Stimulated activated naive CD4-positive, alpha-beta T cell (primary cell): ENCODE measurements around the gene CDC42SE1.
A peak's percentile ranks its signal among the peaks of the same experiment; 100 is the strongest.
"Not testable (repeated sequence)": the region's sequence is repeated elsewhere in the genome, so short reads cannot be mapped to it uniquely, and the experiment has no call there.

Source experiments
- DNase-seq, 6 experiments: peaks; one replicate each; lab custom pipeline; 2025; lab: John Stamatoyannopoulos, UW

CDC42SE1 gene, protein sequence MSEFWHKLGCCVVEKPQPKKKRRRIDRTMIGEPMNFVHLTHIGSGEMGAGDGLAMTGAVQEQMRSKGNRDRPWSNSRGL

GRCh38 chr1:151059109-151060006, at the start of gene CDC42SE1:
CDC42SE1 (minus strand) TSS chr1:151059622; CDS start chr1:151055730, 3,892 bp downstream.
- DNase-seq = peak; percentile 64 to 81 (median 71)

DNA sequence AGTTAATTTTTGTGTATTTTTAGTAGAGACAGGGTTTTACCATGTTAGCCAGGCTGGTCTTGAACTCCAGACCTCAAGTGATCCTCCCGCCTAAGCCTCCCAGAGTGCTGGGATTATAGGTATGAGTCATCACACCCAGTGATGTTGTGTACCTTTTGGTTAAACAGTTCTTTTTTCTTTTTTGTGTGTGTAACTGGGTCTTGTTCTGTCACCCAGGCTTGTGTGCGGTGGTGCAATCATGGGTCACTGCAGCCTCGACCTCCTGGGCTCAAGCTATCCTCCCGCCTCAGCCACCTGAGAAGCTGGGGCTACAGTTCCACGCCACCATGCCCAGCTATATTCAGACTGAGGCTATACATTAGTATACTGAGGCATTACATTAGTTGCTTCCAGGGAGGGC, 48.9 kb upstream of the CDC42SE1 start:
- DNase-seq = no peak

DNA sequence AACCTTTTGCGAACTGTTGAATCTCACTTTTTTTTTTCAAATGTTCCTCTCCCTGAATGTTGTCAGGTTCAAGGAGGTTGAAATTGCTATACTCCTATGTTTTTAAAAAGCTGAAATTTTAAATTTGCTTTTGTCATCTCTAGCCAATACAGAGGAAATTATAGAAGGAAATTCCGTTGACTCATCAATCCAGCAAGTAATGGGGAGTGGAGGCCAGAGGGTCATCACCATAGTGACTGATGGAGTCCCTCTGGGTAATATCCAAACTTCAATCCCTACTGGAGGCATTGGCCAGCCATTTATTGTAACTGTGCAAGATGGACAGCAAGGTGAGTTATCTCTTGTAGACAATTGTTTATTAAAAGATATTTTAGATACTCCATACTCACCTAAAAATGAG, 47.5 kb upstream of the CDC42SE1 start:
- no peak for DNase-seq

DNA sequence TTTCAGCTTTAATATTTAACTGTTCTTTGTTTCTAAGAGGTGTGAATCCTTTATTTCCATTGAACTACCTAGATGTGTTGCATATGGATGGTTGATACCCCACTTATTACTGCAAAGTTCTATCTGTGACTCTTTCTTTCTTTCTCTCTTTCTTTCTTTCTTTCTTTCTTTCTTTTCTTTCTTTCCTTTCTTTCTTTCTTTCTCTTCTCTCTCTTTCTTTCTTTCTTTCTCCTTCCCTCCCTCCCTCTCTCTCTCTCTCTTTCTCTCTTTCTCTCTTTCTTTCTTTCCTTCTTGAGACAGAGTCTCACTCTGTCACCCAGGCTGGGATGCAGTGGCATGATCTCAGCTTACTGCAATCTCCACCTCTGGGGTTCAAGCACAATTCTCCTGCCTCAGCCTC, 45.2 kb upstream of the CDC42SE1 start:
- no peak for DNase-seq

- DNase-seq = no peak
These were observed 38.7 kb upstream of the CDC42SE1 start for GRCh38 chr1:151098126-151098525.

DNA sequence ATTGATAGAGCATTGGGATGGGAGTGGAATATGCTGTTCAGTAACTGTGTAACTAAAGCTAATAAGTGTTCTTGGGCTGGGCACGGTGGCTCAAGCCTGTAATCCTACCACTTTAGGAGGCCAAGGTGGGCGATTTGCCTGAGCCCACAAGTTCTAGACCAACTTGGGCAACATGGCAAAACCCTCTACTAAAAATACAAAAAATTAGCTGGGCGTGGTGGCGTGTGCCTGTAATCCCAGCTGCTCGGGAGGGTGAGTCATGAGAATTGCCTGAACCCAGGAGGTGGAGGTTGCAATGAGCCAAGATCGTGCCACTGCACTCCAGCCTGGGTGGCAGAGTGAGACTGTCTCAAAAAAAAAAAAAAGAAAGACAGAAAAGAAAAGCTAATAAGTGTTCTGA, 38.0 kb upstream of the CDC42SE1 start:
- not testable (repeated sequence) for DNase-seq

- no peak for DNase-seq
These were observed 26.6 kb upstream of the CDC42SE1 start for GRCh38 chr1:151085953-151086559.

DNA sequence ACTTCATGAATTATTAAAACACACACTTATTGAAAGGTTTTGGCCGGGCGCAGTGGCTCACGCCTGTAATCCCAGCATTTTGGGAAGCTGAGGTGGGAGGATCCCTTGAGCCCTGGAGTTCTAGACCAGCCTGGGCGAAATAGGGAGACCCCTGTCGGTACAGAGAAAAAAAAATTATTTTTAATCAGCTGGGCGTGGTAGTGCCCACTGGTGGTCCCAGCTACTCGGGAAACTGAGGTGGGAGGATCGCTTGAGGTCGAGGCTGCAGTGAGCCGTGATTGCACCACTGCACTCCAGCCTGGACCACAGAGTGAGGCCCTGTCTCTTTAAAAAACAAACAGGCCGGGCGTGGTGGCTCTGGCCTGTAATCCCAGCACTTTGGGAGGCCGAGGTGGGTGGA, 12.8 kb upstream of the CDC42SE1 start:
- no peak for DNase-seq

DNA sequence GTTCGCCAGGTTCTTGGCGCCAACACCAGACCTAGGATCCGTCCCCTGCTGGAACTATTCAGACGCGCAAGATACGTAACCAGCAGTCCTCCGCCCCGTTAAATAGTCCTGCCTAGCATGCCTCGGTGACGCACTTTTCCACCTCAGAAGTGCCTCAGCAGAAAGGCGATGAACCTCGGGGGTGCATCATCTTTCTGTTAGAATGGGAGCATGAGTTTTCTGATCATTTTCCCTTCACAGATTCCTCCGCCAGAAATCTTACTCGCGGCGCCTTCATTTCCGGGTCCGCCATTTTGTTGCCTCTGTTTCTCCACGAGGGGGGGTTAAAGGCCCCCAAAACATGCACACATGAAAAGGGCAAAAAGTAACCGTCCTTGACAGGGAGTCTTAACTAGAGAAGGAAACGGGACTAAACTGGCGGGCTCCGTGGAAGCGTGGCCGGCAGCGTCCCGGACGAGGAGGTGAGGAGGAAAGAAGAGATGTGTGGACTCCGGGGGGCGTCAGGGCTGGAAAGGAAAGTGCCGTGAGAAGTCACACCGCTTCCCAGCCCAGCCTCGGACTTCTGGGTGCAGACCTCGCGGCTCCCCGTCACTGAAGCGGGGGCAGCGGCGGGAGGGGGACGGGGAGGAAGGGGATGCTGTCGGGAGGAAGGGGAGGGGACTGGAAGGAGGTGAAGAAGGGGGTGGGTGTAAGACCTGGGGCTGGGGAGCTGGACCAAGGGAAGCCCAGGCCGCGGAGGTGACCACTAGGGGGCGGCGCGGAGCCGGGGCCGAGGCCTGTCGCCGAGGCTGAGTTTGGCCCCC, 11.3 kb upstream of the CDC42SE1 start, which contains the start of gene GABPB2:
TSS of gene GABPB2 (plus strand) at position 288 of the 803 bp plus-strand sequence. CDS start 17,429 bp downstream, outside the sequence.
- peak; percentile 81 to 91 (median 88) for DNase-seq

DNA sequence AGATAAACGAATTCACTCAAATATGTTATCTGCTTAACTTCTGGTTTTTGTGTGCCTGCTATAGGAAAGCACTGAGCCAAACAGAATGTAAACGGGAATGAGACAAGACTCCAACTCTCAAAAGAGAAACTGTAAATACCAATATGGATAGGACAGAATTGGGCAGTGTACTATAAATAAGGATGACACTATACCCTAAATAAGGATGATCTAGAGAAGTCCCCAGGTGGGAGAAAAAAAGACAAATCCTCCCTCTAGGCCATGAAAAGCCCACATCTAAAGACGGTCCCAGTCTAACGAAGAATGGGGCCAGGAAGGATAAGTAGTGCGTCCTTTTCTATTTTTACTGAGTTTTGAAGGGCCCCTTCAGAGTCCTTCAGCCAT, 9.7 kb upstream of the CDC42SE1 start:
- no peak for DNase-seq

DNA sequence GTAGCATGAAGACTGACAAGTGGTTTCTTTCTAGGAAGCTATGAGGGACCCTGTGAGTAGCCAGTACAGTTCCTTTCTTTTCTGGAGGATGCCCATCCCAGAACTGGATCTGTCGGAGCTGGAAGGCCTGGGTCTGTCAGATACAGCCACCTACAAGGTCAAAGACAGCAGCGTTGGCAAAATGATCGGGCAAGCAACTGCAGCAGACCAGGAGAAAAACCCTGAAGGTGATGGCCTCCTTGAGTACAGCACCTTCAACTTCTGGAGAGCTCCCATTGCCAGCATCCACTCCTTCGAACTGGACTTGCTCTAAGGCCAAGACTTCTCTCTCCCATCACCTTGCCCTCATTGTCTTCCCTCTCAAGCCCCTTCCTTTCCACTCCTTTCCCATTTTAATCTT, 7.8 kb upstream of the CDC42SE1 start:
- no peak for DNase-seq

DNA sequence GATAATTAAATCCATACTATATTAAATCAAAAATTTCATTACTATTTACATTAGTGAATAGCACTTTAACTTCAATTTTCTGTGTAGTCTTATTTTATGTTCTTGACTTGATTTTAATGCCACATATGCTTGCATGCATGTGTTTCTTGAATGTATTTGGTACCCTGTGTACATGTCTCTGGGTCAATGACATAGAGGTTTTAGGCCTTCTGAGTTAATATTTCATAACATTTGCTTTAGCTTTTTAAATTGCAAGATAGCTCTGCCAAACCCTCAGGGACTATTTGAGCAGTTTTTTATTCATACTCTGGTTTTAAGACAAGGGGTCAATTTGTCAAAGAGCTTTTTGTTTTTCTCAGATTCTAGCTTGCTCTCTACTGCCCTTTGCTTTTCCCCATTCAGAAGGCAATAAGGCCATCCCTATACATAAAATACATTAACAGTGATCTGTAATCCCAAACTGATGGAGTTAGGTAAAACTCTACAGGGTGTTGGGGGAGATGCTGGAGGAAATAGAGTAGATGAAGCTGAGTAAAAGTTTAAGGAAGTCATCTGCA, 5.7 kb upstream of the CDC42SE1 start:
- no peak for DNase-seq

- DNase-seq = no peak
These were observed 3.4 kb upstream of the CDC42SE1 start for GRCh38 chr1:151062741-151063371.

DNA sequence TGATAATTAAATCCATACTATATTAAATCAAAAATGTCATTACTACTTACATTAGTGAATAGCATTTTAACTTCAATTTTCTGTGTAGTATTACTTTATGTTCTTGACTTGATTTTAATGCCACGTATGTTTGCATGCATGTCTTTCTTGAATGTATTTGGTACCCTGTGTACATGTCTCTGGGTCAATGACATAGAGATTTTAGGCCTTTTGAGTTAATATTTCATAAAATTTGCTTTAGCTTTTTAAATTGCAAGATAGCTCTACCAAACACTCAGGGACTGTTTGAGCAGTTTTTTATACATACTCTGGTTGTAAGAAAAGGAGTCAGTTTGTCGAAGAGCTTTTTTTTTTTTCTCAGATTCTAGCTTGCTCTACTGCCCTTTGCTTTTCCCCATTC, 2.3 kb upstream of the CDC42SE1 start:
- no peak for DNase-seq

GRCh38 chr1:151060657-151061421, 1.4 kb upstream of the CDC42SE1 start:
- DNase-seq = no peak

- peak in 2 of 6 experiments; percentile 12 to 29 for DNase-seq
These were observed 710 bp upstream of the CDC42SE1 start, which contains the start of gene MLLT11 for GRCh38 chr1:151060007-151060656. MLLT11 (plus strand) TSS chr1:151060397; CDS start chr1:151067225, 6,828 bp downstream.

DNA sequence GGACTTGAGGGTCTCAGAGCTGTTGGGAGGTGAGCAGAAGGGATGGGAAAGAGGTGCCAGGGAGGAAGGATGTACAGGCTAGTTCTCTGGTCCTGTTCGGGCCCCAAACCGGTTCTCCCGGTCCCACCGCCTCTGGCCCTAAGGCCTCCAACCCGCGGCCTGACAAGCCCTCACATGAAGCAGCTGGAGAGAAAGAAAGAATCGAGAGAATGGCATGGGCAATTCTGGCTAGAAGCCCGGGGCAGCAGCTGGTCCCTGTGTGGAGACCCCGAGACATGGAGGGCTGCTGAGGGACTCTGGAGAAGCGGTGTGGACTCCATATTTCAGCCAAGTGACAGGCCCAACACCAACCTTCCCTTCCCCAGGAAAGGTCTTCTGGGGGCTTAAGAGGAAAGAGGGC, 730 bp downstream of the CDC42SE1 start:
- peak in 2 of 6 experiments; percentile 11 to 21 for DNase-seq

DNA sequence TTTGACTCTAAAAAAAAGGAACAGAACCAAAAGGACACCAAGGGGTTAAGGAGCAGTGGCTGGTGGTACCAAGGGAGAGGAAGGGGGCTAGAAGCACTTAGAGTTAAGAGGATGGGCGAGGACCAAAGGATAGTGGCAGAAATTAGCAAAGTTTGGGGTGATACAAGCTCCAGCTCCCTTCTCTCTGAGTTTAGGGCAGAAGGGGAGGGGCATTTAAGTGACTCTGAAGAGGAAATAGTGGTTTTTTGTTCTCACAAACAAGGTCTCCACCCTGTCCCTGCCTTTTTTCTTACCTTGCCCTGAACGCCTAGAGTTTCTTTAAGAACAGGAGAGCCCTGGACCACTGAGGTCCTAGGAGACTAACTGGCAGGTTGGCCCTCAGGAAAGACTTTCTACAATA, 3.3 kb downstream of the CDC42SE1 start:
- peak in 4 of 6 experiments; percentile 4 to 67 (median 64) for DNase-seq

GRCh38 chr1:151055581-151055980, 3.8 kb downstream of the CDC42SE1 start:
- DNase-seq = no peak
